Lung (tissue), 12 donors: ENCODE data around the gene CDH23. TPM values are rescaled to one million over a fixed set of nuclear protein-coding genes. Genes with fewer than 3 reads are reported as not detected.

ENCODE experiments used
- ATAC-seq: fragments of 200-7000 bp; cut with Tn5 transposase; one replicate; pipeline ENCODE4 v1.9.1; 2020; ENCODE audit warnings: moderate number of reproducible peaks; ENCODE audit not compliant: insufficient read depth, low FRiP score
- DNase-seq, 3 donors: peaks; one replicate each; pipeline ENCODE4 v3.0.0-alpha.2; 2013 to 2017
- H3K27ac ChIP-seq, 2 donors: one replicate each; pipeline ENCODE4 v1.5.1; 2013; ENCODE audit warnings: mild to moderate bottlenecking in 2 of 2, moderate library complexity in 2 of 2, control low read depth in 1 of 2, inconsistent platforms in 1 of 2, low read depth in 1 of 2, low read length in 1 of 2
- H3K27me3 ChIP-seq, 3 donors: one replicate each; pipeline ENCODE4 v1.5.1; 2013; ENCODE audit warnings: low read length in 2 of 3; ENCODE audit not compliant: control insufficient read depth in 3 of 3, insufficient read depth in 3 of 3
- H3K36me3 ChIP-seq, 4 donors: one replicate each; pipeline ENCODE4 v1.5.1; 2013; ENCODE audit warnings: low read length in 4 of 4, mild to moderate bottlenecking in 1 of 4, moderate library complexity in 1 of 4; ENCODE audit not compliant: control insufficient read depth in 4 of 4, insufficient read depth in 4 of 4
- H3K4me1 ChIP-seq, 5 donors: one replicate each; pipeline ENCODE4 v1.5.1; 2013; ENCODE audit warnings: low read length in 5 of 5, mild to moderate bottlenecking in 2 of 5, moderate library complexity in 1 of 5; ENCODE audit not compliant: control insufficient read depth in 5 of 5, insufficient read depth in 5 of 5
- H3K4me3 ChIP-seq: one replicate; pipeline ENCODE4 v1.5.1; 2013; ENCODE audit warnings: mild to moderate bottlenecking, control low read depth, moderate library complexity
- H3K9ac ChIP-seq, 2 donors: one replicate each; pipeline ENCODE4 v1.5.1; 2013; ENCODE audit warnings: low read length in 2 of 2, control low read depth in 1 of 2; ENCODE audit not compliant: insufficient read depth in 1 of 2
- H3K9me3 ChIP-seq, 4 donors: one replicate each; pipeline ENCODE4 v1.5.1; 2013; ENCODE audit warnings: low read length in 3 of 4, mild to moderate bottlenecking in 1 of 4, moderate library complexity in 1 of 4; ENCODE audit not compliant: control insufficient read depth in 4 of 4, insufficient read depth in 3 of 4
- WGBS, 2 donors: extraction: QIAGEN DNeasy Blood & Tissue Kit; methylation state at CpG; one replicate each; pipeline ENCODE4 v1.1.7; 2013; 5-methylcytosine and 5-hydroxymethylcytosine counted together
- polyA plus RNA-seq, 2 donors: library from polyadenylated mRNA; stranded (reverse); fragments of 200-250 nt; gene quantifications; one replicate each; pipeline ENCODE4 v1.2.1, GENCODE V29; 2013
- total RNA-seq, 2 donors: library from RNA; depleted of rRNA in 1 of 2; stranded (reverse); fragments of >200 nt in 1 of 2; gene quantifications; one replicate each; pipeline ENCODE4 v1.2.1, GENCODE V29; 2014 to 2021
- TF ChIP-seq, protein P1 (sequence below): IDR thresholded peaks from 2 replicates; pipeline ENCODE4 v1.5.1; 2012; ENCODE audit warnings: mild to moderate bottlenecking; ENCODE audit errors: control extremely low read depth, extremely low read depth
- donor health status: control.
- donor health status: control.
- donor health status: Bipolar disorder and iron deficiency.
- donor health status: healthy.
- donor health status: DM: yes; HTN: yes; CAD: no.

CDH23 gene
- total and polyA plus RNA-seq, 4 donors, result 4.5 to 29.5 (median 6.0) TPM

DNA sequence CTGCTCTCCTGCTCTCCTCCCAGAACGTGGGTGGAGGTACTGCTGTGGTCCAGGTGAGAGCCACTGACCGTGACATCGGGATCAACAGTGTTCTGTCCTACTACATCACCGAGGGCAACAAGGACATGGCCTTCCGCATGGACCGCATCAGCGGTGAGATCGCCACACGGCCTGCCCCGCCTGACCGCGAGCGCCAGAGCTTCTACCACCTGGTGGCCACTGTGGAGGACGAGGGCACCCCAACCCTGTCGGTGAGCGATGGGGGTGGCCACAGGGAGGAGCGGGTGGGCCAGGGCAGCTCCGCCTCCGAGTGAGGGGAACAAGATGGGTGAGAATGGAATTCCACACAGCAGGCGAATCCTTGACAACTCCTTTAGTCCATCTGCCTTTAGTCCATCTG lies 345.0 kb downstream of the CDH23 start:
- H3K4me1 ChIP-seq, result peaks cover 0 to 25% (median 14%) of the 10 kb centered on the region in 5 donors
- DNase-seq, result no peak

DNA sequence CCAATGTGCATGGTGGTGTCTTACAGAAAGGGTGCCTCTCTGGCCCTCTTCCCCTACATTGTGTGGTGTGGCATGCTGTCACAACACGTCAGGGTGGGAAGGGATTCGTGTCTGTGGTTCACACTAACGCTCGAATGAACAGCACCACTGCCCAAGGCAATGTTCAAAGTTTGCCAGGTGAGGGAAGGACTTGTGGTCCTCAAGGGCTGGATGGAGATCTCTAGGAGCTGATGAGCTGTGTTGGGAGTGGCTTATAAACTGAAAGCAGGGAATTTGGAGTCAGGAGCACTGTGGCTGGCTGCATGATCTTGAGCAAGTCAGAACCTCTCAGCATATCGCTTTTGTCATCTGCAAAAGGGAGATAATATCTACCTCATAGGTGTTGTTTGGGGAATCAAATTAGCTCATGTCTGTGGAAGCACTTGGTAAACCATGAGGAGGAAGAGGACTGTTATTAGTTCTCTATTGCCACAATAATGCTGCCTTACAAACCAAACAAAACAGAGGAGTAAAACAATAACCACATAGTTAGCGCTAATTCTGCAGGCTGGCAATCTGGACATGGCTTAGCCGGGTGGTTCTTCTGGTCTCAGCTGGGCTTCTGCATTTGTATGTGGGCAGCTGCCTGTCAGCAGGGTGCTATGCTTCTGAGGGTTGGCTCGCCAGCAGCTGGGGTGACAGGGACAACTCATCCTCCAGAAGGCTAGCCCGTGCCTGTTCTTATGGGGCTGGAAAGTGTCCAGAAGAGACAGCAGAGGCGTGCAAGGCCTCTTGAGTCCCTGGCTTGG lies 345.8 kb downstream of the CDH23 start:
- TF ChIP-seq, protein P1, sequence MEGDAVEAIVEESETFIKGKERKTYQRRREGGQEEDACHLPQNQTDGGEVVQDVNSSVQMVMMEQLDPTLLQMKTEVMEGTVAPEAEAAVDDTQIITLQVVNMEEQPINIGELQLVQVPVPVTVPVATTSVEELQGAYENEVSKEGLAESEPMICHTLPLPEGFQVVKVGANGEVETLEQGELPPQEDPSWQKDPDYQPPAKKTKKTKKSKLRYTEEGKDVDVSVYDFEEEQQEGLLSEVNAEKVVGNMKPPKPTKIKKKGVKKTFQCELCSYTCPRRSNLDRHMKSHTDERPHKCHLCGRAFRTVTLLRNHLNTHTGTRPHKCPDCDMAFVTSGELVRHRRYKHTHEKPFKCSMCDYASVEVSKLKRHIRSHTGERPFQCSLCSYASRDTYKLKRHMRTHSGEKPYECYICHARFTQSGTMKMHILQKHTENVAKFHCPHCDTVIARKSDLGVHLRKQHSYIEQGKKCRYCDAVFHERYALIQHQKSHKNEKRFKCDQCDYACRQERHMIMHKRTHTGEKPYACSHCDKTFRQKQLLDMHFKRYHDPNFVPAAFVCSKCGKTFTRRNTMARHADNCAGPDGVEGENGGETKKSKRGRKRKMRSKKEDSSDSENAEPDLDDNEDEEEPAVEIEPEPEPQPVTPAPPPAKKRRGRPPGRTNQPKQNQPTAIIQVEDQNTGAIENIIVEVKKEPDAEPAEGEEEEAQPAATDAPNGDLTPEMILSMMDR, result no peak
- Histone ChIP-seq H3K27me3 (no peaks in the 10 kb centered on the region), H3K4me3 (no peak overlapping the region), H3K36me3 (no peaks in the 10 kb centered on the region), H3K4me1 (peaks cover 6 to 29% (median 13%) of the 10 kb centered on the region in 5 donors), H3K27ac (no peak overlapping the region), H3K9ac (no peak overlapping the region), H3K9me3 (peaks cover 0 to 5% (median 0%) of the 10 kb centered on the region in 4 donors)
- DNase-seq (no peak), ATAC-seq (no peak)
- WGBS, 2 donors, result 90 to 92% methylated on average over 10 of the region's 10 CpGs

More for the DNA sequence above, 345.0 kb downstream of the CDH23 start:
- Histone ChIP-seq H3K36me3 (no peaks in the 10 kb centered on the region), H3K27me3 (no peaks in the 10 kb centered on the region), H3K4me3 (no peak overlapping the region), H3K27ac (no peak overlapping the region), H3K9ac (no peak overlapping the region), H3K9me3 (peaks cover 0 to 5% (median 0%) of the 10 kb centered on the region in 4 donors)
- WGBS, 2 donors, result 97 to 99% methylated on average over 20 of the region's 20 CpGs
- TF ChIP-seq, protein P1, result no peak
- no peak for ATAC-seq

DNA sequence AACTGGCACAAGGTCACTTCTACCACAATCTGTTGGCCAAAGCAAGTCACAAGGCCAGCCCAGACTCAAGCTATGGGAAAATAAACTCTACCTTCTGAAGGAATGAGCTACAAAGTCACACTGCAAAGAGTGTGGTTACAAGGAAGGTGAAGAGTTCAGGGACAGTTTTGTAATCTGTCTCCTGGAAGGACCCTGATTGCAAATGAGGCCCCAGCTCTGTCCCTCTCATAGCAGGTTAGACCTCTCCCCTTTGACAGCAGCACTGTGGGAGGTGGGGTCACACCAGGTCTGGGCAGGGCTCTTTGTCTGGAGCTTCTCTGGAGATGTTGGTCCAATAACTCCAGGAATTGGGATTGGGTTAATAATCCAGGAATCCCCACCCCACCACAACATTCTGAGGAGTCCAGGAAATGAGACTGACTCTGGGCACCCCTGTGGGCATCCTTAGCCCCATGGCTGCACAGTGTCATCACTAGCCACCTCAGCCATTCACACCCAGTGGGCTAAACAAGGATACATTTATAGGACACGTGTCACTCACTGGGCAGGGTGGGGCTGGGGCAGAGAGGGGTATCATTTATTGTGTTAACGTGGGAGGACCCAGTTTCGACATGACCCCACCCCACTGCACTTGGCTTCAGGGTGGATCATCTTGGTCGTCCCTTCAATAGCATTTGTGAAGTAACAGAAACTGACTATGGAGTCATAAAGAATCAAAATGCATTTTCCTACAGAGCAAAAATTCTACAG lies 346.5 kb downstream of the CDH23 start:
- Histone ChIP-seq H3K36me3 (no peaks in the 10 kb centered on the region), H3K9me3 (peaks cover 0 to 5% (median 0%) of the 10 kb centered on the region in 4 donors), H3K4me3 (no peak overlapping the region), H3K27me3 (no peaks in the 10 kb centered on the region), H3K9ac (no peak overlapping the region), H3K27ac (no peak overlapping the region), H3K4me1 (peaks cover 12 to 35% (median 15%) of the 10 kb centered on the region in 5 donors)
- no peak for ATAC-seq
- no peak for DNase-seq
- TF ChIP-seq, protein P1, result no peak
- WGBS, 2 donors, result 69 to 80% methylated on average over 4 of the region's 4 CpGs
